GM19455 (cell line): Measurements from ENCODE around the gene RAMP1.
"Not testable (repeated sequence)": the region's sequence is repeated elsewhere in the genome, so short reads cannot be mapped to it uniquely, and the experiment has no call there.

Experiments
- ATAC-seq: cut with Tn5 transposase; IDR thresholded peaks from one replicate; pipeline ENCODE4 v1.9.1; 2021; ENCODE audit not compliant: unreplicated experiment

RAMP1 gene

DNA sequence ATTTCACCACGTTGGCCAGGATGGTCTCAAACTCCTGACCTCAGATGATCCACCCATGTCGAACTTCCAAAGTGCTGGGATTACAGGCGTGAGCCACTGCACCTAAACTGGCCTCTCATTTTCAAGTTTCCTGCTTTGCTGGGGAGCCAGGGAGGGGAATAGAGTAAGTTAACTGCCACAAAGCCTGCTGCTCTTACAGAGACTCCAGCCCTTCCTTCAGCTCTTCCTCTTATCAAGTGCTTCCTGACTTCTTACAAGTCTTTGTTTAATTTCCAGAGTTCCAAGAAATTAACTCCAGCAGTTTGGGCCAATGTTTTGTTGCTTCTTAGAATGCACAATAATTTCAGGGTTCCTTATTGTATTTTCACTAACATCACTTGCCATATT, 83.1 kb downstream of the RAMP1 start:
- no peak for ATAC-seq

DNA sequence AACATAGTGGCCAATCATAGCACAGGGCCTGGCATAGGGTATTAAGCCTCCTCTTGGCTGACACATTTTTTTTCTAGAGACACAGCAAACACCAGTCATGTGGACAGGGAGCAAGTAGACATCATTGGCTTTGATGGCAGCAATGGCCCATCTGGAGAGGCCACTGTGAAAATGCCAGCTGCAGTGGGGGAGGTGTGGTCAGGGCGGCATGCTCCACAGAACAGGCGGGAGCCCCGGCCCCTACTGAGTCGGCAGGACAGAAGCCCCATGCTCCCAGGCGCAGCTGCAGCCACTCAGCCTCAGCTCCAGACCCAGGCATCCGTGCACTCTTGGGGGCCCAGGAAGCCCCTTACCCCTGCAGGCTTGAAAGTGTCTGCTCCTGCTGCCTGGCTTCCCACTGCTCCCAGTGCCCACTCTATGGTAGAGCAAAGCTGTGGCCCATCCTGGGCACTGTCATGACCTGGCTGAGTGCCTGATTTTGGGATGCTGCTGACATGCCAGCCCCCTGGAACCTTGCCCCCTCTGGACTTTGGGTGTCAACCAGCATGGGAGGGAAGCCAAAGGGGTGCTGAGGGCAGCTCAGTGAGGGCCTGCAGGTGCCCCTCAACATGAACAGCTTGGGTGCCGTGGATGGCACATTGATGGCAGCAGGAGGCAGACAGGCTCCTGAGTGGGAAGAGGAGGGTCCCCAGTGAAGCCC, 84.1 kb downstream of the RAMP1 start:
- no peak for ATAC-seq

DNA sequence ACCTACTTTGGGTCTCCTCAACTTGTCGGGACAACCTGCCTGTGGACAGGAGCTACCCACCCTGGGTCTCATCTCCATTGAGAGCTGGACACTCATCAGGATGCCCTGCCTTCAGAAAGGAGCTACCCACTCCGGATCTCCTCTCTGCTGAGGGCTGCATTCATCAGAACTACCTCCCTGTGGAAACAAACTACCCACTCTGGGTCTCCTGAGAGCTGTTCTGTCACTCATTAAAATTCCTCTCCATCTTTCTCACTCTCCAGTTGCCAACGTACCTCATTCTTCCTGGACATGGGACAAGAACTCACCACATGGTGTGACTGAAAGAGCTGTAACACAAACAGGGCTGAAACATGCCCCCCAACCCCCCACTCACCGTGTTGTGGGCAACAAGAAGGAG, 84.9 kb downstream of the RAMP1 start:
- no peak for ATAC-seq

DNA sequence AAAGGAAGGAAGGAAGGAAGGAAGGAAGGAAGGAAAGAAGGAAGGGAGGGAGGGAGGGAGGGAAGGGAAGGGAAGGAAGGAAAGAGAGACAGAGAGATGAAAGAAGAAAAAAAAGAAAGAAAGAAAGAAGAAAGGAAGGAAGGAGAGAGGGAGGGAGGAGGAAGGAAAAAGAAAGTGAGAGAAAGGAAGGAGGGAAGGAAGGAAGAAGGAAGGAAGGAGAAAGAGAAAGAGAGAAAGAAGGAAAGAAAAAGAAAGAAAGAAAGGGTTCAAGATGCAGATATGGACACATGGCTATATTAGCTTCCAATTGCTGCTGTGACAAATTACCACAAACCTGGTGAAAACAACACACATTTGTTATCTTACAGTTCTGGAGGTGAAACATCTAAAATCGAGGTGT, 87.0 kb downstream of the RAMP1 start:
- ATAC-seq = no peak

DNA sequence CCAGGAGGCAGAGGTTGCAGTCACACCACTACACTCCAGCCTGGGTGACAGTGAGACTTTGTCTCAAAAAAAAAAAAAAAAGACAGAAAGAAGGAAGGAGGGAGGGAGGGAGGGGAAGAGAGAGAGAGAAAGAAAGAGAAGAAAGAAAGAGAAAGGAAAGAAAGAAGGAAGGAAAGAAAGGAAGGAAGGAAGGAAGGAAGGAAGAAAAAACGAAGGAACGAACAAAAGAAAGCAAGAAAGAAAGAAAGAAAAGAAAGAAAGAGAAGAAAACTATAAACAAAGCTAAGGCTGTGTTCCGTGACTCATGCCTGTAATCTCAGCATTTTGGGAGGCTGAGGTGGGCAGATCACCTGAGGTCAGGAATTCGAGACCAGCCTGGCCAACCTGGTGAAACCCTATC, 91.9 kb downstream of the RAMP1 start:
- ATAC-seq = not testable (repeated sequence)

DNA sequence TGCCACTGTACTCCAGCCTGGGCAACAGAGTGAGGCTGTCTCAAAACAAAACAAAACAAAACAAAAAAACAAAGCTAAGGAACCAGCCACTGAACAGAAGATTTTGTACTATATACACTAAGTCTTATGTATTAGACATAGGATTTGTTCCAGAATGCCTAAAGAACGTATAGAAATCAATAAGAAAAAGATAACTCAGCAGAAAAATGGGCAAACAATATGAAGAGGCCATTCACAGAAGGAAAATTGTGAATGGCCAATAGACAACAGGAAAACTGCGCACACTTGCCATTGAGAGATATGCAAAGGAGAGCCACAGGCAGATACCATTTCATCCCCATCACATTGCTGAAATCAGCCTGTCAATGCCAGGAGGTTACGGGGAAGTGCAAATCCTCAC, 92.5 kb downstream of the RAMP1 start:
- ATAC-seq = no peak

DNA sequence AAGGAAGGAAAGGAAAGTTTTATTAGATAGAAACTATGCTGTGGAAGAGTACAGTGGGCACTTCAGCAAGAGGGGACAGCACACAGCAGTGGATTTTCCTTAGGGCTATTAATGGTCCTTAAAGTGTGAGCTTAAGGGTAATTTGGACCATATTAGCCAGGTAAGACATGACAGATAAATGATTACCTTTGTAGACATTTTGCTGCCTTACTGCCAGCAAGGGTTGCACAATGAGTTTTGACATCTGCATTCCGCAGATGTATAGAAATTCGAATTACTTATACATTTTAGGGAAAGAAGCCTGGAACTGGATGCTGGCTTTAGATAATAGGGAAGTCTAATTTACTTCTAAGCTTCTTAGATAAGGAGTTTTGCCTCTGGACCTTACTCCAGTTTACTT, 93.4 kb downstream of the RAMP1 start:
- ATAC-seq = no peak

DNA sequence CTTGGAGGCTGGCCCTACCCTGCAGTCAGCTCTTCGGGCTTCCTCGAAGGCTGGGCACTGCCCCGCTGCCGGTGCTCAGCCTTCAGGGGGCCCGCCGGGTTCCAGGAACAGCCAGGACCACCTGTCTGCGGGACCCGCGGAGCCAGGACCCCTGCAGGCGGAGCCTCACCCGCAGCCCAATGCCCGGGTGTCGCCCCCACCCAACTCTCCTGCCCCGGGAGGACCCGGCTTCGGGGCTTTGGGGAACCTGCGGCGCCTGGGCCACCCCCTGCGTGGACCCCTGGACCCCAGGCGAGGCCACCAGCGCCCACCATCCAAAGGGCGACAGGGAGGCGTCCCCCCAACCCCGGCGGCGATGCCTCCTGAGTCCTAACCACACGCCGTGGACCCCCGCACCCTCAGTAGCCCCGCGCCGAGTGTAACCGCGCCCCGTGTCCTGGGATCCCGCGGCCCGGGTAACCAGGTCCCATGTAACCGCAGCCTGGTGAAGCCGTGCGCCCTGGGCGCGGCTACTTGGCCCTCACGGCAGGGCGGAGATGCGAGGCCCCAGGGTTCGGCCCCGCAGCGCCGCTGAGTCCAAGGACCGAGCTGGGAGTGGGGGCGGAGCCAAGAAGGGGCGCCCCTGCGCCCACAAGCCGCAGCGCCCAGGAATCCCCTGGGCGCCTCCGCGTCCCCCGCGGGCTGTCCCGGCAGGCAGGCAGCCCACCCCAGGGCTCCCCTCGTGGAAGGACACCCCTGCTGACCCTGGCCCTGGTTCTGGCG, 96.4 kb downstream of the RAMP1 start:
- no peak for ATAC-seq

DNA sequence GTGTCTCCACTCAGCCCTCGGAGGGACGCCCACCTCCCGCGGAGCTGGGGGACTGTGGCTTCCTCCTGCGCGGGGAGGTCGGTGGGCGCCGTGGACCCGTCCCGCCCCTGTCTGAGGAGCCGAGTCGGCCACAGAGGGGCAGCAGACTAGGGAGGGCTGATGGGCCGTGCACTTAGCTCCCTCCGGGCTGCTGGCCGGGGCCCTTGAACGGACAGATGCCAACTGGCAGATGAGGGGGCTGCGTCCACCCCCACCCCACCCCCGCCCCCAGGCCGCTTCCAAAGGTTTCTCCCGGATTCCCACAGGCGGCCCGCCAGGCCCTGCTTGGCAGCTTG, 96.9 kb downstream of the RAMP1 start:
- ATAC-seq = no peak

DNA sequence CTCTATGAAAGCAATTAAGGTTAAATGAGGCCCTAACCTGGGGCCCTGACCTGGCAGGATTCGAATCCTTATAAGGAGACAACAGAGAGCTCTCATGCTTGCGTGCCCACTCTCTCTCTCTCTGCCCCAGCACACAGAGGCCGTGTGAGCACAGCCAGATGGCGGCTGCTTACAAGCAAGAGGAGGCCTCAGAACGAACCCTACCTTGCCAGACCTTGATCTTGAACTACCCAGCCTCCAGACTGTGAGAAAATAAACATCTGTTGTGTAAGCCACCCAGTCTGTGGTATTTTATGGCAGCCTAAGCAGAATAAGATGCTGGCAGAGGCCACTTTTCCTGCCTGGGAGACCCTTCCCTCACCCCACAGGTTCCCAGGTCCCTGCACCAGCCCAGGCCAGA, 102.2 kb downstream of the RAMP1 start:
- ATAC-seq = no peak
